Loucy (cell line): Measurements from ENCODE around the gene KTI12.

Source experiments
- H2AFZ ChIP-seq: fragments of 200-600 bp; sonication (generic); 2 replicates; pipeline ENCODE4 v1.6.0; 2016; ENCODE audit warnings: antibody characterized with exemption, mild to moderate bottlenecking, low read length, moderate library complexity
- H3F3A ChIP-seq: fragments of 200-600 bp; 2 replicates; pipeline ENCODE4 v1.6.0; 2016; ENCODE audit warnings: antibody characterized with exemption, low read depth, mild to moderate bottlenecking
- H3K27me3 ChIP-seq: fragments of 200-600 bp; sonication (generic); 2 replicates; pipeline ENCODE4 v1.6.1; 2014; ENCODE audit warnings: low read length, mild to moderate bottlenecking; ENCODE audit not compliant: insufficient read depth, poor library complexity, severe bottlenecking
- H3K36me3 ChIP-seq: fragments of 200-600 bp; sonication (generic); 2 replicates; pipeline ENCODE4 v1.6.1; 2016; ENCODE audit warnings: low read length; ENCODE audit not compliant: insufficient read depth
- H3K4me1 ChIP-seq: fragments of 200-600 bp; sonication (generic); 2 replicates; pipeline ENCODE4 v1.5.1; 2014; ENCODE audit warnings: low read length, mild to moderate bottlenecking; ENCODE audit not compliant: insufficient read depth, poor library complexity, severe bottlenecking
- H3K4me2 ChIP-seq: fragments of 200-600 bp; sonication (generic); 2 replicates; pipeline ENCODE4 v1.6.0; 2014; ENCODE audit warnings: antibody characterized with exemption, low read length, low read depth, mild to moderate bottlenecking; ENCODE audit not compliant: poor library complexity, severe bottlenecking
- H3K4me3 ChIP-seq: fragments of 200-600 bp; sonication (generic); 2 replicates; pipeline ENCODE4 v1.5.1; 2014; ENCODE audit warnings: low read length, mild to moderate bottlenecking, mixed read lengths; ENCODE audit not compliant: poor library complexity, severe bottlenecking
- H3K79me2 ChIP-seq: fragments of 200-600 bp; sonication (generic); 2 replicates; pipeline ENCODE4 v1.6.1; 2014; ENCODE audit warnings: low read length; ENCODE audit not compliant: insufficient read depth
- H3K9ac ChIP-seq: fragments of 200-600 bp; sonication (generic); 2 replicates; pipeline ENCODE4 v1.6.0; 2014; ENCODE audit warnings: mild to moderate bottlenecking, low read depth, low read length, moderate library complexity; ENCODE audit not compliant: poor library complexity, severe bottlenecking
- H3K9me2 ChIP-seq: fragments of 200-600 bp; sonication (generic); replicated peaks from 2 replicates; pipeline ENCODE4 v1.6.1; 2016; ENCODE audit warnings: low read depth, low read length, mixed read lengths
- H3K9me3 ChIP-seq: fragments of 200-600 bp; sonication (generic); 2 replicates; pipeline ENCODE4 v1.6.1; 2014; ENCODE audit warnings: mild to moderate bottlenecking, antibody characterized with exemption, low read length, low read depth; ENCODE audit not compliant: insufficient read depth
- H4K20me1 ChIP-seq: fragments of 200-600 bp; sonication (generic); 2 replicates; pipeline ENCODE4 v1.6.0; 2014; ENCODE audit warnings: antibody characterized with exemption, low read length, mild to moderate bottlenecking; ENCODE audit not compliant: insufficient read depth, poor library complexity, severe bottlenecking
- CTCF ChIP-seq: fragments of 200-600 bp; sonication (generic); conservative IDR thresholded peaks from 2 replicates; pipeline ENCODE4 v1.5.1; 2014; ENCODE audit warnings: mild to moderate bottlenecking, antibody characterized with exemption, low read length
- EZH2phosphoT487 ChIP-seq: fragments of 200-600 bp; IDR thresholded peaks from 2 replicates; pipeline ENCODE4 v1.6.1; 2018; ENCODE audit warnings: antibody characterized with exemption, mild to moderate bottlenecking, moderate library complexity, borderline replicate concordance

KTI12 gene

DNA sequence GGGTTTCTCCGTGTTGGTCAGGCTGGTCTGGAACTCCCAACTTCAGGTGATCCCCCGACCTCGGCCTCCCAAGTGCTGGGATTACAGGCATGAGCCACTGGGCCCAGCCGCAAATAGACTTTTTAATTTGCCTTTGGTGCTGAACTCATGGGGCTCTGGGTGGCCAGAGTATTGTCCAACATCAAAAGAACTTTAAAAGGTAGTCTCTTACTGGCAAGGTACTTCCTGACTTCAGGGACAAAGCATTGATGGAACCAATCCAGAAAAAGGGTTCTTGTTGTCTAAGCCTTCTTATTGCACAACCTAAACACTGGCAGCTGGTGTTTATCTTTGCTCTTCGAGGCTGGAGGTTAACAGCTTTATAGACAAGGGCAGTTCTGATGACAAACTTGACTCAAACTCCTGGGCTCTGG, 3.8 kb upstream of the KTI12 start:
- no peaks in the 10 kb centered on the region for H3K27me3 ChIP-seq
- H3K4me2 ChIP-seq: no peak overlapping the region
- H3K4me1 ChIP-seq: peaks cover 9% of the 10 kb centered on the region
- H4K20me1 ChIP-seq: peaks cover 6% of the 10 kb centered on the region
- peaks cover 10% of the 10 kb centered on the region for H3K79me2 ChIP-seq
- H3K9ac ChIP-seq: no peak overlapping the region
- no peak overlapping the region for H2AFZ ChIP-seq
- TF ChIP-seq EZH2phosphoT487: no peak
- no peak for TF ChIP-seq CTCF
- H3F3A ChIP-seq: no peaks in the 10 kb centered on the region; the same call in 1 of the 2 replicates
- H3K36me3 ChIP-seq: peaks cover 29% of the 10 kb centered on the region
- no peaks in the 10 kb centered on the region for H3K9me3 ChIP-seq
- H3K4me3 ChIP-seq: no peak overlapping the region
- no peaks in the 10 kb centered on the region for H3K9me2 ChIP-seq

DNA sequence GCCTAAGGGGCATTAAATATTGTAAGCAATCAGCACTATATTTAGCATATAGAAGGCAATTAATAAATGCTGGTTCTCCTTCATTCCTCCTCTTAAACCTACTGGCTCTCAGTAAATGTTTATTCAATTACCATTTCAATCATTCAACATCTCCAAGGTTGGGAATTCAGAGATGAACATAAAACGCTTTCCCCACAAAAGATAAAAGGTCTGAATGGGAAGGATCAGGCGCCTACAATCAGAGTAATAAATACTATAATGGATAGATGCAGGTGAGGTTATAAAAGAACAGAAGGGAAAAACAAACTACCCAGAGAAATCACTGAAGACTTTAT, 407 bp upstream of the KTI12 start:
- Histone ChIP-seq H2AFZ (peak overlapping the region; percentile 87), H4K20me1 (peaks cover 25% of the 10 kb centered on the region), H3K79me2 (peaks cover 33% of the 10 kb centered on the region), H3K4me1 (peaks cover 37% of the 10 kb centered on the region), H3K4me3 (peak overlapping the region; percentile 88), H3K9me3 (no peaks in the 10 kb centered on the region), H3K27me3 (no peaks in the 10 kb centered on the region), H3F3A (no peaks in the 10 kb centered on the region; the same call in 1 of the 2 replicates), H3K4me2 (peak overlapping the region; percentile 94), H3K36me3 (peaks cover 15% of the 10 kb centered on the region; the same call in 1 of the 2 replicates), H3K9me2 (no peaks in the 10 kb centered on the region), H3K9ac (peak overlapping the region; percentile 7)
- no peak for TF ChIP-seq CTCF
- no peak for TF ChIP-seq EZH2phosphoT487

DNA sequence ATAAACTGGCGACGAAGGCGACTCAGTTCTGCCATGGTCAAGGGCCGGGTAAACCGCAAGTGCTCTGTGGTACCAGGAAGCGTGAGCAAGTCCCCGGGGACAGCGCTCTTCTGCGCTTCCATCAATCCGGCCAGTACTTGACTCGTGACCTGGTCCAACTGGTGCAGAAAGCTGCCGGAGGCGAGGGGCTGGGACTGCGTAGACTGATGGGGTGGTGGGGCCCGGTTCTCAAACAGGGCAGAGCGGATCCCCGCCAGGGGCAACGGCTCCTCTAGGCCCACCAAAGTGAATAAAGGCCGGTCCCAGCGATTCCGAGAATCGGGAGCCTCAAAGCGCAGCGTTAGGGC, 852 bp downstream of the KTI12 start:
- Histone ChIP-seq H3K36me3 (peaks cover 14% of the 10 kb centered on the region; the same call in 1 of the 2 replicates), H2AFZ (no peak overlapping the region), H3K4me1 (peaks cover 38% of the 10 kb centered on the region), H3K9me2 (no peaks in the 10 kb centered on the region), H3K9me3 (no peaks in the 10 kb centered on the region), H3K9ac (peak overlapping the region; percentile 87), H3F3A (no peaks in the 10 kb centered on the region; the same call in 1 of the 2 replicates), H3K79me2 (peaks cover 33% of the 10 kb centered on the region), H3K4me2 (peak overlapping the region; percentile 94), H3K4me3 (peak overlapping the region; percentile 88), H4K20me1 (peaks cover 26% of the 10 kb centered on the region), H3K27me3 (no peaks in the 10 kb centered on the region)
- no peak for TF ChIP-seq EZH2phosphoT487
- TF ChIP-seq CTCF: no peak
